D721Med (cell line): Measurements from ENCODE around the gene MED15.

Experiments used
- DNase-seq: peaks from one replicate; pipeline ENCODE4 v3.0.0; 2011; ENCODE audit warnings: low spot score; ENCODE audit not compliant: insufficient read length
- FAIRE-seq: peaks from 2 replicates; lab custom pipeline; 2011; peaks lifted over from hg19 to GRCh38; lab: Jason Lieb, UNC
- CTCF ChIP-seq: IDR thresholded peaks from 2 replicates; pipeline ENCODE4 v1.5.1; 2012; ENCODE audit warnings: mild to moderate bottlenecking, control low read depth; ENCODE audit not compliant: insufficient read depth; ENCODE audit errors: missing control alignments

Gene MED15

GRCh38 chr22:20595461-20595860, 88.1 kb downstream of the MED15 start:
- no peak for DNase-seq
- FAIRE-seq, result no peak
- no peak for TF ChIP-seq CTCF

GRCh38 chr22:20599117-20599516, 91.7 kb downstream of the MED15 start:
- DNase-seq (no peak), FAIRE-seq (no peak)
- TF ChIP-seq CTCF, result no peak

- DNase-seq (no peak), FAIRE-seq (no peak)
- TF ChIP-seq CTCF, result no peak
Measured at GRCh38 chr22:20600137-20600673, 92.8 kb downstream of the MED15 start.

- FAIRE-seq (no peak), DNase-seq (no peak)
- no peak for TF ChIP-seq CTCF
Measured at GRCh38 chr22:20601308-20601707, 93.9 kb downstream of the MED15 start.

GRCh38 chr22:20602609-20603164, 95.3 kb downstream of the MED15 start:
- FAIRE-seq (no peak), DNase-seq (no peak)
- no peak for TF ChIP-seq CTCF

- no peak for TF ChIP-seq CTCF
- FAIRE-seq (no peak), DNase-seq (no peak)
Measured at GRCh38 chr22:20604092-20604747, 96.8 kb downstream of the MED15 start.

GRCh38 chr22:20604776-20605221, 97.4 kb downstream of the MED15 start:
- DNase-seq, result no peak
- no peak for FAIRE-seq
- TF ChIP-seq CTCF, result no peak
